HG03280 (cell line): ENCODE results near the gene KATNB1.
"Not testable (repeated sequence)": the region's sequence is repeated elsewhere in the genome, so short reads cannot be mapped to it uniquely, and the experiment has no call there.

Source experiments
- ATAC-seq: cut with Tn5 transposase; IDR thresholded peaks from one replicate; pipeline ENCODE4 v1.9.1; 2021; ENCODE audit warnings: mild to moderate bottlenecking, moderate library complexity; ENCODE audit not compliant: unreplicated experiment

KATNB1 gene

DNA sequence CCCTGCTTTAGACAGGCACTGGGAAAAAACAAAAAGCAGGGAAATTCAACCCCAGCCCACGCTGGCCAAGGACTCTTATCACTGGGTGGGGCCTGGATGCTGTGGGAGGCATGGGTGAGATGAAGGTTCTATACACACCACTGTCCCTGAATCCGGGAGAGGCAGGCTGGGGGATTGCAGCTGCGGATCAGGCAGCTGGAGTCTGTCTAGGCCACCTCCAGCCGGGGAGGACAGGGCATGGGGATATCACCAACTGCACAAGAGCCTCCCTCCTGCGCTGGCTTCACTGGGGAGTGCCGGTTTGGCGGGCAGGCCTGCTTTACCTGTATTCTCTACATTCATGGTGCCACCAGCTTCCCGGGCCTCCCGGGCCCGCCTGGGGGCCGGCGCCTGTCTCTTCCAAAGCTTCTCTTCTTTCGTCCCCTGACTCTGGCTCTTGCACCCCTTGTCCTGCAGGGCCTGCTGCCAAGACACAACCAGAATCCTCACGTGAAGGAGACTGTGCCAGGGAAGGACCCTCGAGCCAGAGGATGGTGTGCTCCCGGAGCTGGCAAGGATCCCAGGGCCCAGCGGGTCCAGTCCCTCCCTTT, 52.8 kb downstream of the KATNB1 start:
- ATAC-seq, result no peak

DNA sequence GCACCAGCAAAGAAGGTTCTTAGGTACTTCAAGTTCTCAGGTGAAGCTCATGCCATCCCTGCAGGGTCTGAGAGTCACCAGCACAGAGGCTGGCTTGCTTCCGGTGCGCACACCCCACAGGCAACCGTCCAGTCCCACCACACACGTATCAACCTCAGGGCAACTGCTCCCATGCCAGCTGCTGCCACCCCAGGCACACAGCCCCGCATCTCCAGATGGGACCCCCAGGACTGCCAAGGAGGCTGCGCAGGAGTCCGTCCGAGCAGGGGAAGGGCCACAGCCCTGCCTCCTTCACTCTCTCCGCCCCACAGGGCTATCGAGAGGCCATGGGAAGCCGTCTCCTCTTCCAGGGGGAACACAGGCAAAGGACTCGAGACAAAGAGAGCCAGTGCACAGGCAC, 53.4 kb downstream of the KATNB1 start:
- no peak for ATAC-seq

DNA sequence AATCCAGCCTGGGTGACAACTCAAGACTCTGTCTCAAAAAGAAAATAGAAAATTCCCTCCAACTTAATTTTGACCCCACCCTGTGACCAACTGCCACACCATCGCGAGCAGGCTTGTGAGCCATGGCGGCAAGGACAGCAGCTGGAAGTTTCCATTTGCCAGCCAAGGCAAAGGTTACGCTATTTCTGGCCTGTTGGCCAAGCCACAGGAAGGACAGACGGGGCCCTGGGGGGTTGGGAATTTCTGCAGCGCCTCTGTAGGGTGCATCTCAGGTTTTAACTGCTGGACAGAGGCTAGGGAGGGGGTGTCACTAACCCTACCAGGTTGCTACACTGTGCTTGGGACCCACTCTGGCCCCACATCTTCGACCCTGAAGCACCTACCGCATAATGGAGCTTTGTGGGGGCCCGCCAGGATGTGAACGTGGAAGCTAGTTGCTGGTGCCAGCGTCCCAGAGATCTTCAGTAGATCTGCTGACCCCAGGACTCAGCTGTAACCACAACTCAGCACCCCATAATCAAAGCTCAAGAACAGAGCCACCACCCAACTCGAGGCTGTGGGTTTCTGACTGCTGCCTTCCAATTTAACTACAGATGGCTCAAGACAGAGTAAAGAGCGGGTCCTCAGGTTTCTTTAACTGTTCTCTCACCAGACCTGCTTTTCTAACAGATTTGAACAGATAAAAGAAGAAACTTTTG, 55.8 kb downstream of the KATNB1 start:
- no peak for ATAC-seq

DNA sequence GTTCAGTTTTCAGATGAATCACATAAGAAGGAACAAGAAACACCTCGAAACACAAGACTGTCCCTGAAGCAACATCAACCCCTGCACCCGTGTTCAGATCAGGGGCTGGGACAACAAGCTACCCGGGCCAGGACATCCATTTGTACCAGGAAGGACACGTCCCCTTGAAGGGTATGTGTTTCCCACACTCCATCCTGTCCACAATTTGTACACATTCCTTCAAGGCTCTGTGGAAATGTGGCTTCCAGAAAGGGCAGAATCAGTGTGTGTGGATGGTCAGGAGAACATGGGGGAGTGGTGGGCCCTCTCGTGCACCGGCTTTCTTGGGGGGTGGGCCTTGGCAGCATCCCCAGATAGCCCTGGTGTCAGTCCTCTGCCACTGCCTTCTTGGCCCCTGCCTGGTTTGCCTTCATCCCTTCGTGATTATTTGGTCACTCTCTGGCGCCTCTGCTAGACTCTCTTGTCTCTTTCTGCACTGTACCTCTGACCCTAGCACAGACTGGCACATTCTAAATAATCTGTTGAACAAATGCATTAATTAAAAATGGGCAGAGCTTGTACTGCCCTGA, 56.4 kb downstream of the KATNB1 start:
- no peak for ATAC-seq

DNA sequence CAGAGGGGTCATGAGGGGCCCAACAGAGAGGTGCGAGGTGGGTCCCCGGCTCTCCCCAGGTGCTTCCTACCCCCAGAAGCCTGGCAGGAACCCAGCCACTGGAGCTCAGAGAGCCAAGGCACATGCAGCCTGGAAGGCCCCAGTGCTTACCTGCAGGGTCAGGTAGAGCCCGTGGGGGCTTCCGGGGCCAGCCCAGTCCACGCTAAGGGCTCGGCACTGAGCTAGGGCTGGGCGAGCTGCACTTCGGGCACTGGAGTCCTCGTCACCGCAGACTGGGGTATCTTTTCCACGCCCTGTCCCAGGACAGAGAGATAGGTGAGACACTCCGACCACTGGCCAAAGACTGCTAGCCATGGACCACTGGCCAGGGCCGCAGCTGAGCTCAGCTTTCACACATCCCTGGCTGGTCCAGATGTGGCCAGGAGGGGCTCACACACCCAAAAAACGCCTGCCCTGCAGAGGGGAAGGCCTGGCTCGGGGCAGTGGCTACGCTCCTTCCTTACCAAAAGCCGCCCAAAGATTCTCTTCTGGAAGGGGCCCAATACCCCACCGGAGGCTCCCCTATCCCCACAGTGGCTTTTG, 59.4 kb downstream of the KATNB1 start:
- no peak for ATAC-seq

DNA sequence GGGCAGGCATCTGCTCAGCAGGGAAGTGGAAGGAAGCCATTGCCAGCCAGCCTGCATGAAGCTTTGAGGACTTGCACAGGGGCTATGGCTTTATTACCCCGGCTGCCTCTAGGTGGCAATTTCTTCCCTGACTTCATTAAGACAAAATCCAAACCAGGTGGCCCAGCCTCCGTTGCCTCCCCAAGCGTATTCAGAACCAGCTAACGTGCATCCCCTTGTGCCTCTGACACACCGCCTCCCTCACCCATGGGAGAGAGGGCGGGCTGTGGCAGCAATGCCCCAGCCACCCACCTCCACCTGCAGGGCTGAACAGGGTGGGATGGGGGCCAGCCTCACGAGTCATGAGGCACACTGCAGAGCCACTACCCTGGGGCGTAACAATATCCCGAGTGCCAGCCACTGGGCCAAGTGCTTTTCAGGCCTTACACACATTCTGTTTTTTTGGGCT, 59.9 kb downstream of the KATNB1 start:
- ATAC-seq, result no peak

DNA sequence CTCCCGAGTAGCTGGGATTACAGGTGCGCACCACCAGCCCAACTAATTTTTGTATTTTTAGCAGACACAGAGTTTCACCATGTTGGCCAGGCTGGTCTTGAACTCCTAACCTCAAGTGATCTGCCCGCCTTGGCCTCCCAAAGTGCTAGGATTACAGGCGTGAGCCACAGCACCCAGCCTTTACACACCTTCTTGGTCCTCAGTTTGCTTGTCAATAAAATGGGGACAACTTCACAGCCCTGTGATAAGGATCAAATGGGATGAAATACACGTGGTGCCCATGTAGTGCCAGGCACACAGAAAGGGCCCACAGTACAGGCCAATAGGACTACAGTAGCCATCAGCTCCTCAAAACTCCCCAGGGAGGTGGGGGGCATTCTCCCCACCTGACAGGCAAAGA, 60.4 kb downstream of the KATNB1 start:
- not testable (repeated sequence) for ATAC-seq

DNA sequence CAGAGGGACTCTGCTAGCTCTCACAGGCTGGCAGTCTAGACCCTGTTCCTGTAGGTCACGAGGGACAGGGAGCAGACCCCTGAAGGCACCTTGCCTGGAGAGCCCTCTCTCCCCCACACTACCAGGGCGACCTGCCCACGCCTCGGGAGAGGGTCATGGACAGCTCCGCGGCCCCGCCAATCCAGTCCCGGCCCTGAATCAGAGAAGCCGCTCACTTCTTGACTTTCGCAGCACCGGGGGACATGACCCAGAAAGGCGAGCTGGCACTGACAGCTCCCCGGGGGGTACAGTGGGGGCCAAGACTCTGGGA, 61.6 kb downstream of the KATNB1 start:
- ATAC-seq, result no peak

DNA sequence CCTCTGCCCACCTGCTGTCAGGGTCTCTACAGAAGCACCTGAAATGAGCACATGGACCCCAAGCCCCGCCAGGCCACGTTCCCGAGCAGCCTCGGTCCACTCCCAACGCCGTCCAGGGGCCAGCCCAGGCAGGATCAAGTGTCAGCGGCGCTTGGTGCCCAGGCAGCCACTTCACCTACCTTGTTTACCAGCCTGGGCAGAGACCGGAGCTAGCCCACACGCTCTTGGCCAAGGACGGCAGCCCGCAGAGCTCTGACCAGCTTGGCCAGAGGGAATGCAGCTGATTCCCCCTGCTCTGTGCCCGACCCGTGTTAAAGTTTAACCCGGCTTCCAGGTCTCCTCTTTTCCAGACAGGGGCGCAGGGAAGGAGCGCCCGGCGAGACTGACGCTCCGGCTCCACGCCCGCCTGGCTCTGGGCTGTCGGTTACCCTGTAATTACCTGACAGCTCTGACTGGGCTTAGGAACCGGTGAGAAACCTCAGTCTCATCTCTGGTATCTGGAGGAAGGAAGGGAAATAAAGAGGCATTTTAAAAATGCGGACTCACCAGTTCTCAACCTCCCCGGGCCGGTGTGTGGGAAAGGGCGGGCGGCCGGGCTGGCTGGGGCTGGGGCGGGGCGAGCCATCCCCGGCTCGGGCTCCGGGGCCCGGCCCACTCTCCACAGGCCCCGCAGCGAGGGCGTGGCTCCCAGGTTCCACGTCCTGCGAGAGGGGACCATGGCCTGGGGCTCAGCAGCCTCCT, 62.1 kb downstream of the KATNB1 start:
- ATAC-seq, result no peak

DNA sequence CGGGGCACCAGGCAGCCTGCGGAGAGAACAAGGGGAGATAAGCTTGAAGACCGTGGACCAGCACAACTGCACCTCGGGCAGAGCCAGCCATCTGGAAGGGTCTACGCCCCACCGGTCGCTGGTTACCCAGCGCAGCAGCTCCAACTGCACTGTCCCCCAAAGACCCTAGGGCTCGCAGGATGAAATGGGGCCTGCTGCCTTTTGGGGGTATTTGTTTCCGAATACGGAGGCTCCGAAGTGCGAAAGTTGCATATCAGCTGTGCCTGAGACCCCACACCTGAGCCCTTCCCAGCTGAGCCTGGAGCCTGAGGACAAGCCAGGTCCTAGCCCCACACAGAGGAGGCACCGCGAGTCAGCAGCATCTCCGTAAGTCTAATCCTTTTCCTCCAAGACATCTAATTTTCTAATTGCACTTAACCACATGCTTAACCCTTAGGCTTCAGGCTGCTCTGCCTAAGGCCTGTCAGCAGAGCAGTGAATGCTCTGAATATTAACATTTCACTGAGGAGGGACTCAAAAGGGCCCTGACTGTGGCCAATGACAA, 62.8 kb downstream of the KATNB1 start:
- ATAC-seq, result no peak

DNA sequence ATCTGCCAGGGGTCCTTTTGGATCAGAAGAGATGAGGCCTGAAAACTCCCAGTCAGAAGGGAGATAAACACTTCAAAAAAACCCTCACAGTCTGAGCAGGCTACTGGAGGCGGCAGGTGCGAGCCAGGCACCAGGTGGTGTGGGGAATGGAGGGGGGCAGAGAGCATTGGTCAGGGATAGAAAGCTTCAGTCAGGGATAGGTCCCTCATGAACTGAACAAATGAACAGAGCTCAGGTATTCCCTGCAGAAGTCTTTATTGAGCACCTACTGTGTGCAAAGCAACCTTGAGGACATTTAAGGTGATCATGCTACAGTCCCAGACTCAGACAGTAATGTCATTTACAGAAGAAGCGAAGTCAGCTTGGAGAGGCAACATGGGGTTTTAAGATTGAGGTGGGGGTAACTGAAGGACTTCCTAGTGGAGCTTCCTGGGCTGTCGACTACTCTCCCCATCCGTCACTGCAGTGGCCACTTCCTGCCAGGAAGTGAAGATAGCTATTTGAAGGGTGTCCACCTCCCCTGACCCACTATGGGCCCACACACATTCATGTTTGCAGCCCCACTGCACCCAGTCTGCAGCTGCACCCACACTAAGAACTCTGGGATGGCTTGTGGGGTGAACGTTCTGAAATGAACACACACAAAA, 63.5 kb downstream of the KATNB1 start:
- no peak for ATAC-seq

DNA sequence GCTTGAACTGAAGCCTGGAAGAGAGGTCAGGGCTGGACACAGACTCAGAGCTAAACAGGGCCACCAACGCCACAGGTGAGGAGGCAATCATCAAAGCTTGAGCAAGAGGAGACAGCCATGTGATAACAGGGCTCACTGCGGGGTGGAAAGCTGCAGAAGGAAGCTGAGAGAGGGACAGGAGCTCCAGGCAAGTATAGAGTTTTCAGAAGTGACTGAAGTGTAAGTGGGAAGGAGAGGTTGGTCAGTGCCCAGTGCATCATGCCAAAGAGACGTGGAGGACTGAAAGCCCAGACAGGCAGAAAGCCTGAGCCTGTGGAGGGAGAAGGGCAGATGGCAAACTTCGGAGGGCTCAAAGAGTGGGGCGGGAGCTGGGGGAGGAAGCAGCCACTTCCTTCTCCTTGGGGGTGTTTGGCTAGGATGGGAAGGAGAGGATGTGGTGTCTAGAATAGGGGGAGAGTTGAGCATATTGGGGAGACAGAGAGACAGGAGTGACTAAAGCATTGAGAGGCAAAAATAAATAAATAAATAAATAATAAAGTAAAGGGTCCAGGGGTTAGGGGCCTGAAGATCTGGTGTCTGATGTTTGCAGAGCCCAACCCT, 64.1 kb downstream of the KATNB1 start:
- ATAC-seq, result no peak

DNA sequence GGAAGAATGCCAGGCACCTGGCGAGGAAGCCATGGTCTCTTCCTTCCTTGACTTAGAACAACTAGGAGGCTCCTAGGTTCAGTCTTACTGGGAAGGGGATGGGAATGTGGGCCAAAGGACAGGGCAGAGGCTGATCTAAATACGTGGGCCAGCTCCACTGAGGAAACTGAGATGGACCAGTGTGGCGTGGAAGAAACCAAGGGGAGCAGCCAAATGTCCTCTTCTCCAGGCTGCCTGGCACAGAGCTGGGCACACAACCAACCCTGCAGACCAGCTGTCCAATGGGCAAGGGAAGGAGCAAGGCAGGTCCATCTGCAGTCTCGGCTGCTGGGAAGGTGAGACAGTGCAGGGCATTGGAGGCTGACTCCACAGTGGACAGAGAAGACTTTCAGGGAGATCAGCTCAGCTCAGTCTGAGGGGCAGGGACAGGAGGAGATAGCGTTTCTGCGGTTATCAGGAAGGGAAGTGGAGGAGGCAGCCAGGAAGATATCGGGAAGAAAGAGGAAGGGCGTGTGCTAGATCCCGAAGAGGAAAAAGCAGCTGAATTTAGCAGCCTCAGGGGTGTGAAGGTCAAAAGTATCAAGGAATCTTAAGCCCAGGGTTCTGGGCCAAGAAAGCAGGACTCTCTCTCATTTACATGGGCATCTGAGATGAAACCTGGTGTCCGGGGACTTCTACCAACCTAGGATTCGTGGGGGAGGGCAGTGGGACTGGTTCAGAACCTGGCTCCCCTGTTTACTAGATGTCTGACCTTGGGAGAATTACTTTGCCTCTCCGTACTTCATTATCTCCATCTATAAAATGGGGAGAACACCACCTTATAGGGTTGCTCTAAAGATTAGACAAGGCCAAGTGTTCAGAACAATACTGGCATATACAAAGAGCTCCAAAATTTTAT, 64.9 kb downstream of the KATNB1 start:
- no peak for ATAC-seq

DNA sequence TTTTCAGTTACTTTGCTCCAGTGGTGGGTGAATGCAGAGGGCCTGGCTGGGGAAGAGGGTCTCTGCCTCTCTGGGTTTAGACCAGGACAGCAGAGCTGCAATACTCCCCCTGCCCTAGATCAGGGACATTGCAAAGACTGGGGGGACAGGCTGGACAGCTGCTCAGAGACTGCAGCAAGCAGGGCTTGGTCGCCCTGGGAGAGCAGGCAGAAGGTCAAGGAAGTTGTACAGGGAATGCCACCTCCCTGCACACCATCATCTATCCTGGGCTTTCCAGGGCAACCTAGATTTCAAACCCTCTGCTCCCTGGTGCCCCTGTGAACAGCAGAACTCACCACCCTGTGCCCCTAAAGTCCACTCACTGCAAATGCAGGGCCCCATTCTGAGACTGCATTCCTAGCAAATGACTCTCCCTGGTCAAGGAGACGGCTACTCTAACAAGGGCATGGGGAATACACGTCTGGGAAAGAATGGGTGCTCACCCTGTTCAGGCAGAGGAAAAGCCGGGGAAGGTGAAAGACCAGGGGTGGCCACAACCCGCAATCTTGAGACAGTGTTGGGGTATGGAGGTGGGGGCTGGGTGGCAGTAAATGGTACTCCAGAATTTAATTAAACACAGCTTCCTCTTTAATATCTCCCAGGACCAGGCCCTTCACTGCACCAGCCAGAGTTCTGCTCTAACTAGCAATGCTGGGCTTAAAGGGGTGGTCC, 65.7 kb downstream of the KATNB1 start:
- ATAC-seq, result no peak

DNA sequence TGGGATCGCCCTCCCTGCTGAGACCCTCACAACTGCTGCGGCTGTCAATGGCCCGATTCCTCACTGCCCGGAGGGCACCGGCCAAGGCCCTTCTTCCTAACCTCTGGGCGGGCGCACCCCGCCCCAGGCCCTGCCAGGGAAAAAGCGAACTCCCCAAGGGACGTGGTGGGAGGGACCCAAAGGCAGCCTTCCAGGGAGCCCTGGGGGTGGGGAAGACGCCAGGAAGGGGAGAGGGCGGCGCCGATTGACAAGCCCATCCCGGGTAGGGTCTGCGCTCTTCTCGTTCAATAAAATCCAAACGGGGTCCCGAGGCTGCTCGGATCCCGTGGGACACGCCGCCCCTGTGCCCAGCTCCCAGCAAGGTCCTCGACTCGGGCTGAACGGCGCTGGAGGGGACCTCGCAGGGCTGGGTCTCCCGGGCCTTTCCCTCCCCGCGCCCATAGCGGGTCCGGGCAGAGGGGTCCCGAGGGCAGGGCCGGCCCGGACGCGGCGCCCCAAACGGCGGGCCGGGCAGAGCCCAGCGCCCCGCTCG, 66.3 kb downstream of the KATNB1 start:
- no peak for ATAC-seq

DNA sequence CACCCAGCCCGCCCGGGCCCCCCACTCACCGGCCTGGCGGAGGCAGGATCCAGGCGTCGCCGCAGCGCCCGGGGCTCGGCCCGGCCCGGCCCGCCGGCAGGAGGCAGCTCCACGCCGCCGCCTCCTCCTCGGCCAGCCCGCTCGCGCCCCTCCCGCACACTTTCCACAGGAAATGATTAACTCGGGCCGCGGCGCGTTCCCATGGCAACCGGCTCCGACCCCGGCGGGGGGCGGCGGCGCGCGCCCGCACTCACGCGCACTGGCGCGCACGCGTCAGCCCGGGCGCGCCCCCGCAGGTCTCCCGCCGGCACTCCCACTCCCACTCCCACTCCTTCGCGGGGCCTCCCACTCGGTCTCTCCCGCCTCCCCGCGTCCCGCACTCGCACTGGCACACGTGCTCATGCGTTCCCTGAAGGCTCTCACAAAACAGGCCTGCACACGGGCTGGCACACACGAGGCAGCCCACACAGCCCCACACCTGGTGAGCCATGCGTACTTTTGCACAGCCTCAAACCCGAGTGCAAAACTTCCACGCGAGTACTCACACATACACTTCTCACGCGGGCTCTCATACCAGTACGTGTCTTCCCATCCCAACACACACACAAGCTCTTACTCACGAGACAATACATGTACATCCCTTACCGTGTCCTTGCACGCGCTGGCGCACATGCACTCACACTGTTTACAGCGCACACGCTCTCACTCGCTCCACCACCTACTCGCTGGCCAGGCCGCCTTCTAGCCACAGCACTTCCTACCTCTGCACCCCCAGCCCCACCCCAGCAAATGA, 67.0 kb downstream of the KATNB1 start, which contains the start of gene KIFC3:
TSS of gene KIFC3 (minus strand) at position 151 of the 793 bp plus-strand sequence. CDS start 4,248 bp downstream, outside the sequence.
- ATAC-seq, result no peak

DNA sequence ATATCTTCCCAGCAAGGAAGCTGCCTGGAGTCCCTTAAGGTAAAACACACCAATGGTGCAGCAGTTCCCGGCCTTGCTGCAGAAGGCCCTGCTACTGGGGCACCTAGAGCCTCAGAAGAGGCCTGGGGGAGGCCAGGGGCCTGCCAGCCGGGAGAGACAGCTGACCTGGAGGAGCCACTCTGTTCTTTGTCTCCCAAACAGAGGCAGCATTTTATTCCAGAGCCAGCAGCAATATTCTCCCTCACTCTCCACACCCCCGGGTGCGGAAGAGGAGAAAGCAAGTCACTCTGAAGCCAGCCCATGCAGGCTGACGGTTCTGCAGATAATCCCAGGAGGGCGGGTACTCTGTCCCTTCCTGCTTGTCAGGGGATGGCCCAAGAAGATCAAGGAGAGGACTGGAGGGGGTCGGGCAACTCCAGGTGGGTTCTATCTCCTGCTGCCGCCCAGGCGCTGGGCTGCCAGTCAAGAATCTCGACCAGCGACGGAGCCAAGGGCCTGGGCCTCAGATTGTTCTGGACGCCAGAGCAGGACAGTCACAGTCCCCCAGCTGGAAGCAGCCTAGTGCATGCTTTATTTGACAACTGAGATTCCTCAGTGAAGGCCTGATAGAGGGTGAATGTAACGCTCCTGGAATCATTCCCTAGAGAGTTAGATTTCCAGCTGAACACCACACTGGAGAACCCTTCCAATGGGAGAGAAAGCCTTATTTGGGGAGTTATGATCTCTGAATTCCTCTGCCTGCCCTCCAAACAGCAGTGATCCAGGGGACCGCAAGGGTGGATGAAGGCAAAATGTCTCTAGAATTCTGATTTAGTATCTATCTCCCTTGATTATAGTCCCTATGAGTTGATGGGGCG, 67.8 kb downstream of the KATNB1 start:
- ATAC-seq, result no peak
